HG03095 (cell line): ENCODE measurements around the gene DRD5.

Source experiments
- ATAC-seq: cut with Tn5 transposase; IDR thresholded peaks from one replicate; pipeline ENCODE4 v1.9.1; 2021; ENCODE audit warnings: moderate library complexity; ENCODE audit not compliant: unreplicated experiment

Gene DRD5

GRCh38 chr4:9812501-9813340 lies 31.3 kb downstream of the DRD5 start:
- peak; percentile 79 for ATAC-seq

DNA sequence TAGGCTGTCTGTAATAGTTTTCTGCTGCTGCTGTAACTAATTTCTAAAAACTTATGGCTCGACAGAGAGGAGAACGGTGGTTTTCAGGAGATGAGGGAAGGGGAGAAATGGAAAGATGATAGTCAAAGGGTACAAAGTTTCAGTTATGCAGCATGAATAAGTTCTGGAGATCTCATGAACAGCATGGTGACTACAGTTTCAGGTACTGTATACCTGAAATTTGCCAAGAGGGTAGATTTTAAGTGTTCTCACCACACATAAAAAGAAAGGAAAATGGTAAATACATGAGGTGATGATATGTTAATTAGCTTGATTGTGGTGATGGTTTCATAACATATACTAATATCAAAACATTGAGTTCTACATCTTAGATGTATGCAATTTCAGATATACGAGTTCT lies 34.9 kb downstream of the DRD5 start:
- ATAC-seq: no peak

- ATAC-seq: no peak
Measured at GRCh38 chr4:9820343-9820742, 38.9 kb downstream of the DRD5 start.

DNA sequence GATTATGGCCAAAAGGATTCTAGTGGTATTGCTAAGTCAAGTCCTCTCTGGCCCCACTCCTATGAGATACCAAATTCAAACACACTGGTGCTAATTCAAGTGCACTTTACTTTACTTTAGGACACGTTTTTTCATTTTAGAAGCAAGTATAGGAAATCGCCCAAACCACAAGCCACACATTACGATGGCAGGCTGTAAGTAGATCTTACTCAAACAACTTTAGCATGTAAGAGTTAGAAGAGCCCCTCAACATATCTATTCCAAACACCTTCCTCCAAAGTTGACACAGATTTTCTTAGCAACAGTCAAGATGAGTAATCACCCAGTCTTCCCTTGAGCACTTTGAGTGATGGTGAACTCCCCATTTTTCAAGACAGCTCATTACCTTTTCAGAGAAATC lies 43.6 kb downstream of the DRD5 start:
- ATAC-seq: no peak

DNA sequence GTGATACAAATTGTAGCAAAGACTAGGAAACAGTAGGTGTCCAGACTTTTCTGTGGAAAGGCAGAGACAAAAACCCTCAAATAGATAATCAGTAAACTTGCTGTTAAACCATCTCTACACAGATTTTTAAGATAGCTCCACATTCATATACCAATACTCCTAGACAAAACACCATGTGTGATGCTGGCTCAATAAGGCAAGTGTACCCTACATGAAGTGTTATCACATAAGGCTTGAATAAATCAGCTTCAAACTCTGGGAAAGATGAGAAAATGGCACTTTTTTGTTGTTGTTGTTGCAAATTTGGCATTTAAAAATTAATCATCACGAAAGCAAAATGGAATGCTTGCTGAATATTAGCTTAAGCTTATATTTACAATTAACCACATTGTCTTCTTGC lies 45.1 kb downstream of the DRD5 start:
- no peak for ATAC-seq

DNA sequence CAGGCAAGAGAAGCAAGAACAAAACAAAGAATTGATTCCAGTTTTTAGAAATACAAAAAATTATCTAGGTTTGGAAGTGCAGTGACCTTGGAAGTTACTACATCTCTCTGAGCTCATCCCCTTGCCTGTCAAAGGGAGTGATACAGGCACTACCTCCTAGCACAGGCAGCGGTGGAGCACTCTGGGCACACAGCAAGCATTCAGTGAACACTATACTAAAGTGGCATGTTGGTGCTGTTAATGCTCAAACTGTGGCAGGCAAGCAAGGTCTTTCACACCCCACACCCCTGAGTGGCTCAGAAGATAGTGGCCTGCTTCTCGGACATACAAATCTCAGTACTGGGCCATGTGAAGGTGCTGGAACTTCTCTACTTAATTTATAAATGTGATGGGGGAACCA lies 51.2 kb downstream of the DRD5 start:
- no peak for ATAC-seq

GRCh38 chr4:9833421-9833820 lies 52.0 kb downstream of the DRD5 start:
- ATAC-seq: no peak
